GM18868 (cell line): ENCODE data around the gene MACROH2A1.
A peak's percentile ranks its signal among the peaks of the same experiment; 100 is the strongest.
"Not testable (repeated sequence)": the region's sequence is repeated elsewhere in the genome, so short reads cannot be mapped to it uniquely, and the experiment has no call there.

Source experiments
- ATAC-seq: cut with Tn5 transposase; IDR thresholded peaks from one replicate; pipeline ENCODE4 v1.9.1; 2021; ENCODE audit warnings: mild to moderate bottlenecking, moderate library complexity; ENCODE audit not compliant: unreplicated experiment

The MACROH2A1 gene

DNA sequence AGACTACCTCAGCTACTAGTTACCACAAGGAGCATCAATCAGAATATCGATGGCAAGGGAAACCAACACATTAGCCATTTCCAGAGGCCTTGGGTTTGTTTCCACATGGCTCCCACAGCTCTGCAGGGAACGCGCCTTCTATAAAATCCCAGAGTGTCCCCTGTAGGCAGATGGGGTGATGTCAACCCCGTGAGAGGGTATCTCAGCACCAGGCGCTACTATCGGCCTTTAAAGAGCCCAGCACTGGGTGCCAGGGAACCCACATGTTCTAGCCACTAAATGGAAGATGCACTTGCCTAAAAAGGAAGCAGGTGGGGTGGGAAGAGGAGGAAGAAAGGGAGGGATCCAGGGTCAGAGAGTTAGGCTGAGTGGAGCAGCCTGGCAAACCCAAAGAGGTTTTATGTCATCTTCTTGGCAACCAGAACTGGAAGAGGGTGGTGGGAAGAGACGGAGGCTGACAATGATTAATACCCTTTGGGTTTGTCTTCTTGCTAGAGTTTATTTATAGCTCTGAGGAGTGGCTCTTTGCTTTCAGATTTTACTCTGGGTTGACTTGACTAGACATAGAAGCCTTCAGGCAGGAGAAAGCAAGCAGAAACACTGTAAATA lies 19.9 kb downstream of the MACROH2A1 start:
- ATAC-seq, result no peak

DNA sequence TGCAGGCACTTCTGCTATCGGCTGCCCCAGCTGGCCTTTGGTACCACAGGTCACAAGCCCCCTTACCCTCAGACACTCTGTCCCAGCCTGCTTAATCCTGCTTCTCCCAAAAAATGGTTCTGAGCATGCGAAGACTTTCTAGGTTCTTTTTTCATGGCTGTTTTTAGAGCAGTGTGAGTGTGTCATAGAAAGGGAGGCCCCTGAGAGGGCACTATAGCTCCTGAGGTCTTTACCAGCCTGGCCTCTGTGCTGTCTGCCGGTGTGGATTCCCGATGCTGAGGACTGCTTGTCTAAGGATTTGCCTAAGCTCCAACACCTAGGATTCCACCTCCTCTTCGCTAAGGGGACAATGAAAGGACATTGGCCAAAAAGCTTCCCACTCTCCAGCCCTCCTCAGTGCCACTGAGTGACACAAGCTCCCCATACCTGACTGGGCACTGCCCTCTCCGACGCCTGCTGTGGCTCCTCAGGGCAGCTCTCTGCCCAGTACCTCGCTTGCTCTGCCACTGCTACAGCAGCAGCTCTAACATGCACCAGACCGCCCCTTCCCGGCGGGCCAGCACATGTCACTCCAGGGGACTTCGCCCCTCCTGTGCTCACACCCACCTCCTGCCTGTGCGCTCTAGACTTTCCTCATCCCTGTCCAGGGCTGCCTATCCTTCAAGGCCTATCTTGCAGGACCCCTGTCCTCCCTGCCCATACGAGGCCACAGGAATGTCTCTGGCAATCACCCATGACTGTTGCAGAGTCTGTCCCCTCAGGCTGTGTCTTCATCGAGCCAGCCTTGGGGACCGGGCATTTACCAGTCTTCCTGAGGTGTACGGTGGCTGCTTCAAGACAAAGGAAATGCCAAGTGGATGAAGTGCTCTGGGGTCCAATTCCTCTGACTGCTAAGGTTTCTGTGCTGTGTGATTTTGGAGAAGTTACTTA lies 21.0 kb downstream of the MACROH2A1 start:
- ATAC-seq, result no peak

DNA sequence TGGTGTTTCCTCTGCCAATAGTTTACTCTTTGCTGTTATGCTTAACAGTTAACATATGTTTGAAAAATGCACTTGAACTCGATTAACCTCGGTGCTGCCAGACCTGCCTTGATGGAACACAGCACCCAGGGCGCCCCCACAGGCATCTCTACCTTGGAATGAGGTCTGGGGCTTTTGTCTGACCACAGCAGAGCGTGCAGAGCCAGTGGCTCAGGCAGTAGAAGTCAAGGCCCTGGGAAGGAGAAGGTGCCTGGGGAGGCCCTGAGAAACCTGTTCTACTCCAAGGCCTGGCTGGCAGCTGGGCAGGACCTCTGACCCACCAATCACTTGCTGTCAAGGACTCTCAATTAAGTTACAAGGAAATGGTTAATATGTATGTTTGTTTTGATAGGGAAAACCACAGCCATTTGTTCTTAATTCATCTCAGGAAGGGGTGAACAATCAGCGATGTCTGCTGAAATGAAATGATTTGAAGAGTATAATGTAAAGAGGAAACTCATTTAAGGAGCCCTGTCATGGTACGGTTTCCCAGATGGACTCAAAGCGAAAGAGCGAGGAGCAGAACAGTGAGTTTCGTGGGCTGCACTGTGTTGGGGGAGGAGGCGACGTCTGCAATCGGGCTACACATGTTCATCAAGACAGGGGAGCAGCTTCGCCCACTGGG lies 21.9 kb downstream of the MACROH2A1 start:
- peak; percentile 95 for ATAC-seq

DNA sequence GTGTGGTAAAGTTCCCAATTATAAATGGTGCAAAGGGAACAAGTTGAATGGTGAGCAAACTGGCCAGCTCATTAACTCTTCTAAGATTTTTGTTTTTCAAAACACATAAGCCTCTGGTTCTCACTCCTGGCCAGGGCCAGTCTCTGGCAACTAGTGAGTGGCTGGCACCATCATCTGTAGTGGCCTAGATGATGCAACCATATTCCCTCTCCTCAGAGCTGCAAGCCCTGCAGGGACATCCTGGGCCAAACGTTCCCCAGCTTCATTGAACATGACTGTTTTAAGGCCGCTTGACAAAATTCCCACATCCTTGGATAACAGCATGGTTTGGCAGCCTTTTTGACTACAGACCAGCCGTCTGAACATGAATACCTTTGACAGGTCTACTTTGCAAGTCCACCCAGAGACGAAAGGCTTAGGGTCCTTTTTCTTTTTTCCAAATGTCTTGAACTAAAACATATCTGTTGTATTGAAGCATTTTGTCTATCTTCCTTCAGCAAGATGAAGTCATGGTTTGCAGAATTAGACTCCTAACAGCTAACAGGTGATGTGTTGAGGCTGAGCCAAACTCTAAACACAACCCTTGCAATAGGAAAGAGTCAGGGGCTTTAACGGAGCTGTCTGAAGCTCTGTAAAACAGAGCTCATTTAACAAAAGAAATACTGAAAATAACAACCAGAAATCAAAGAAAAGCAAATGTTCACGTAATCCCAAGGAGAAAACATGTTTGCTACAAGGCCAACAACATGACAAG lies 23.8 kb downstream of the MACROH2A1 start:
- ATAC-seq, result no peak

DNA sequence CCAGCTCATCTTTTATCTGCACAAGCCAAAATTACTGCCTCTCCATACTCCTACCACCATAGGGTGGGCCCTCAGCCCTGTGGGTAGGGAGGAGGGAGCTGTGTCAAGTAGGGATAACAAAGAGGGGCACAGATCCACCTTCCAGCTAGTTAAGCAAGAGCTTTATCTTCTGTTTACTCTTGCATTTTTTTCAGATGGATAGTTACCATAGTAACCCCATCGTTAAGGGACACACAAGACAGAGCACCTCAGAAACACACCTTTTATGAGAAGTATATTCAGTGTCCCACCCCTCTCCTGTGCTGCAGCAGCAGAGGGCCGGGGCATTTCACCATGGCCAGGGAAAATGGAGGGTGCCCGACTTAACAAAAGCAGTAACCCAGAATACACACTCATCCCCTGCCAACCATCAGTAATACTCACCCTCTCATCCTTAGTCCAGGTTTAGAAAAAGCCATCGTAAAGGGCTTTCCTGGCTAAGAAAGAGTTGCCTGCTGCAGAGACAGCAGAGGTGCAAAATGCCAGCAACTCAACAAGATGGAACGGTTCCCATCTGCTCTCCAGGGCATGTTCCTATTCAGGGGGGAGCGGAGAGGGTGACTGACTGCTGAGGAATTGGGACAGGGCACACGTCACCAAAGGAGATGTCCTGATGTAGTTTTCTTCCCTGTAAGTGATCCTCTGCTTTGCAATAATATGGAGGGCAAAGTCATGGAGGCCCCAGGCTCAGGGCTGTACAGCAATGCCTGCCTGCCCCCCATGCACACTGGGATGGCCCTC lies 25.1 kb downstream of the MACROH2A1 start:
- no peak for ATAC-seq

DNA sequence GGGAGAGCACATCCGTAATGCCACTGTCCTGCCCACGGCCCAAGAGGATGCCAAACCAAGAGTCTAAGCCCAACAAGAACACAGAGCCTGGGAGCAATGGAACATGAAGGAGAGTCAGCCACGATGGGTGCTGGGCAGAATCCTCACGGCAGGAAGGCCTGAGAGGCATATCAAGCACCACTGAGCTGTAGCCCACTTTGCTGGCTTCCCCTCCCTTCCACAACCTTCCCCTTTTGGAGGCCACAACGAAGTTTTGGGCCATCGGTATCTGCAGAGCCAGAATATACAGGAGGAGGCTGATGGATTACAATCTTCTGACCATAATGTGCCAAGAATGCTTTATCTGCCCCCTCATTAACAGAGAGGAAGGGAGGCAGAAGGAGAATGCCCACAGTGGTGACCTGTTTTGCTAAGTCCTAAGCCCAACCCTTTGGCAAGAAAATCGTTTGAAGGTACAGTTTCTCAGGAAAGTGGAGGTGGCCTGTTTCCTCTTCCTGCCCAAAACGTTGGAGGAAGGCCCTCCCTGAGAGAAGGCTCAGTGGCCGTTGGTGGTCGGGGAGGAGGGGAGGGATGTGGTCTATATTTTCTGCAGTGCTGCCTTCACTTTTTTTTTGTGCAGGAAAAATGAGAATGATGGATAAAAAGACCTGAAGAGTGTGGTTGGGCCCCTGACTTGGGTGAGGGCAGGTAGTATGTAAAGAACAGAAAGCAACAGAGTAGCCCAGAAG lies 26.2 kb downstream of the MACROH2A1 start:
- ATAC-seq, result no peak

DNA sequence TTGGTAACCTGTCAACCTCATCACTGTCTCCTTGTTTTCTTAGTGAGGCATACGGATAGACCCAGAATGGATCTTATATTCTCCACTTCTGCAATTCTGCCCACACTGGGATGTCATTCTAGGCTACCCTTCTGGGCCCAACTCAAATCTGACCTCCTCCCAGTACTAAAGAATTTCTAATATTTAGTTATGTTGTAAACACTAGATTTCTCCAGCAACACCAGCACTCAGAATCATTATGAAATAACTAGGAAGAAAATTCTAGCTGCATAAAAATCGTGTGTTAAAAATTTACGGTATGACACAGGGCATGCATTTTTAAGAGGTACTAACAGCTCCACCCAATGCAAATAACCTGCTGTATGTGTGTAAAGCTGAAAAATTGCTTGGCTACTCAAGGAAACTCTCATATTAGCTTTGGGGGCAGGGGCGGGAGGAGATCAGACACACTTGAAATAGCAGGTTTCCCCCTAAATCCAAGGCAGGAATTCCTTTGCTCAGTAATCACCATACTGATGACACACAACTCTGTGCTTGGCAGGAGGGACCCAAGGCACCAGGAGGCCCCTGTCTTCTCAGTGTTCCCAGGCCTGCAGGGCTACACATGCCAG lies 27.3 kb downstream of the MACROH2A1 start:
- no peak for ATAC-seq

DNA sequence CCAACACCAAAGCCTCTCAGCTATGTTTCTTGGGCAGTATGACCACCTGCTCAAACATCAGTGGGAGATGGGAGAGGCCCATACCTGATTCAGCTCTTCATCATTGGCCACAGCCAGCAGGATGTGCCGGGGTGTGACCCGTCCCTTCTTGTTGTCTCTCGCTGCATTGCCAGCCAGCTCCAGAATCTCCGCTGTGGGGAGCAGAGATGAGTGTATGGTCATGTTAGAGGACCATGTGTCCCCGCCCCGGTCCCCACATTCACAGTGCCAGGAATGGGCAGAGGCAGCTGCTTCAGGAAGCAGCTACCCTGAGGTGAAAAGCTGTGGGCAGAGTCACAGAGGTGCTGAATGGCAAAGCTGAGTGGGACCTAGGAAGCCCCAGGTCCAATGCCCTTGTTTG lies 29.1 kb downstream of the MACROH2A1 start:
- no peak for ATAC-seq

DNA sequence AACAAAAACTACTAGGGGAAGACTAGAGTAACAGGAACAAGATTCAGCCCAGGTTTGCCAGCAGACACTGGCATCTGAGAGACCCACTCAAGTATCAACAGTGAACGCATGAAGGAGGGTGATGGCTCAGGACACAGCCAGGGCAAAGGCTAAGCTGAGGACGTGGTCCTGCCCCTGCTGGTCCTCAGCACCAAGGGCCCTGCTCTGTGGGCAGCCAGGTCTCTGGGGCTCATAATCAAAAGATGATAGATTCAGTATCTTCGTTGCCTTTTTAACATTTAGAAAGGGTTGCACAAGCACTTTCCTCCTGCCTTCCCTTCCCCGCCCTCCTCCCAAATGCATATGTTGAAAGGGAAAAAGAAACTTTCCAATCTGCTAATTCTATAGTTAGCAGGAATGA lies 31.5 kb downstream of the MACROH2A1 start:
- ATAC-seq, result no peak

DNA sequence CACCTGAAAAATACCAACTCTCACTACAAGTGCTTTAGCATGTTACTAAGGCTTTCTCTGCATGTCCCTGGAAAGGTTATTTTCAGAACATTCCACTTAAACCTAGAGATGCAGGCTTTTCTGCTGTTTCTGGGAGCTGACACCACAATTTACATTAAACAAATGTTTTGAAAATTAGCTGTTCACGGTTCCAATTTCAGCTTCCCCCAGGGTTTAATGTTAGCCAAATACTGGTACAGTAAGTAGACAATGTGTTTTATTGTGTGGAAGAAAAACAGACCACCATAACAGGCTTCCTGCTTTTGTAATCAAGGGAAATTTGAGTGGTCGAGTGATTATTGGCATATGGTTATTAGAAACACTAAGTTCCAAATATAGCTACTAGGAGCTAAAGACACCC lies 32.0 kb downstream of the MACROH2A1 start:
- no peak for ATAC-seq

DNA sequence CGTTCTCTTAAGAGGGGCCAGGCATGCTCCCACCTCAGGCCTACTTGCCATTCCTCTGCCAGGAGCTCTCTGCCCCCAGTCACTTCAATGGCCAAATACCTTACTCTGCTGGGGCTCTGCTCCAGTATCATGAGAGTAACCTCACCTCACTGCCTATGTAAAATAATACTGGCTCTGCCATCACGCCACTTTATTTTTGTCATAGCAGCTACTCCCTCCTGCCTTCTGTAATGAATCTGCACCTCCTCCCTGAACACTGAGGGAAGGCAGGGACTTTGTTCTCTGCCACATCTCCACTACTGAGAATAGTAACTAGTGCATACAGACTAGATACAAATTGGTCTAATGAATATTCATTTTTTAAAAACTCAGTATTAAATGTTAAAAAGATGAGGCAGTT lies 33.8 kb downstream of the MACROH2A1 start:
- no peak for ATAC-seq

DNA sequence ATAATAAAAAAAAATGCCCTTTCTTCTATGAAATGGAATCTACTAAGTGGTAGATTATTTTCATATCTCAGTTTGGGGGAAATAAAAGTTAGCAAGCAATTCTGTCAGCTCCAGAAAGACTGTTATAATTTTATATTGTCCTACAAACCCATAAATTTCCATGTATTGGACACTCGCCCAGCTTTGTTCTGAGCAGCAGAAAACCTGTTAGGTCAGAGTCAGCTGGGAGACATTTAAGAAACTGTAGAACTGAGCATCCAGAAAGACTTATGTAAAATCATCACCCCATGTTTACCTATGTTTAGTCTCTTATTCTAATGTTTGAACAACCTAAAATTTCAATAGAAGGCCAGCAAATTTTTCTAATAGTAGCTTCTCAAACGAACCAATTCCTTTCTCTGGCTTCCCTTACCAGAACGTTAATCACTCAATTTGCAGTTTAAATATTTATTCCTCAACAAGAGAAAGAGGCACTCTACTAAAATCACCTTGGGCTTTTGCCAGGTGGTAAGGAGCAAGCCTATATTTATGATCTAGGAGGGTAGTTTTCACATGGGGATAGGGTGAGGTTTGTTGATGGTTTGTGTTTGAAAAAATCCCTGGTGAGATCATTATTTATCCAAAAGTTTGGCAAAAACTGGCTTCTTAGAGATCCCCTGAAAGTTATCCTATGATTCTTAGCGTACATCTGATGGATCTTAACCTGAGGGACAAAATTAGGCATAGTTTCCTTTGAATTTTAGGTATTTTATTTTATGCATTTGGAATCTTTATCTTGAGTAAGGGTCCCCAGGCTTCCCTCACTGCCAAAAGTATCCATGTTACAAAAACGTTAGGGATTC lies 34.4 kb downstream of the MACROH2A1 start:
- no peak for ATAC-seq

DNA sequence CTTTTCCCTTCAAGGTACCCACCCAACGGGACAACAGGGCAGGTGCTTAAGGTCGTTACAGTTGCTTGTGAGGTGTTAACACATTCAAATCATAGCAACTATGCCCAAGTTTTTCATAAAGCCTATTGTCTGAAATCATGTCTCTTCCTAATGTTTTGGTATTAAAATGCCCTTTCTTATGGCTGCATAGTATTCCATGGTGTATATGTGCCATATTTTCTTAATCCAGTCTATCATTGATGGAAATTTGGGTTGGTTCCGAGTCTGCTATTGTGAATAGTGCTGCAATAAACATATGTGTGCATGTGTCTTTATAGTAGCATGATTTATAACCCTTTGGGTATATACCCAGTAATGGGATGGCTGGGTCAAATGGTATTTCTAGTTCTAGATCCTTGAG lies 35.7 kb downstream of the MACROH2A1 start:
- not testable (repeated sequence) for ATAC-seq

DNA sequence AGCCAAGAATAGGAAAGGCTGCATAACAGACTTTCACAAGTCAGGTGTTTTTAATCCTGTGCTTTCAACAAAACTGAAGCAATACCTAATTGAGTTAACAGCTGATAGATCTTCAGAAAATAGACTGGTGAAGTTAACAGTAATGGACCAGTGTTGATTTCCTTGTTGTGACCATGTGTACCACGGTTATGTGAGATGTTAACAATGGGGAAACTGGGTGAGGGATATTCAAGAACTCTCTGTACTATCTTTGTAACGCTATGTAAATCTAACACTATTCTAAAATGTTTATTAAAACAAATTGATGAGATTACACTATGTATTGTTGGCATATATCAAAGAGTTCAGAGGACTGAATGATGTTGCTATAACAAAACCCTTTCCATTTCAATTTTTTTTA lies 36.9 kb downstream of the MACROH2A1 start:
- no peak for ATAC-seq

DNA sequence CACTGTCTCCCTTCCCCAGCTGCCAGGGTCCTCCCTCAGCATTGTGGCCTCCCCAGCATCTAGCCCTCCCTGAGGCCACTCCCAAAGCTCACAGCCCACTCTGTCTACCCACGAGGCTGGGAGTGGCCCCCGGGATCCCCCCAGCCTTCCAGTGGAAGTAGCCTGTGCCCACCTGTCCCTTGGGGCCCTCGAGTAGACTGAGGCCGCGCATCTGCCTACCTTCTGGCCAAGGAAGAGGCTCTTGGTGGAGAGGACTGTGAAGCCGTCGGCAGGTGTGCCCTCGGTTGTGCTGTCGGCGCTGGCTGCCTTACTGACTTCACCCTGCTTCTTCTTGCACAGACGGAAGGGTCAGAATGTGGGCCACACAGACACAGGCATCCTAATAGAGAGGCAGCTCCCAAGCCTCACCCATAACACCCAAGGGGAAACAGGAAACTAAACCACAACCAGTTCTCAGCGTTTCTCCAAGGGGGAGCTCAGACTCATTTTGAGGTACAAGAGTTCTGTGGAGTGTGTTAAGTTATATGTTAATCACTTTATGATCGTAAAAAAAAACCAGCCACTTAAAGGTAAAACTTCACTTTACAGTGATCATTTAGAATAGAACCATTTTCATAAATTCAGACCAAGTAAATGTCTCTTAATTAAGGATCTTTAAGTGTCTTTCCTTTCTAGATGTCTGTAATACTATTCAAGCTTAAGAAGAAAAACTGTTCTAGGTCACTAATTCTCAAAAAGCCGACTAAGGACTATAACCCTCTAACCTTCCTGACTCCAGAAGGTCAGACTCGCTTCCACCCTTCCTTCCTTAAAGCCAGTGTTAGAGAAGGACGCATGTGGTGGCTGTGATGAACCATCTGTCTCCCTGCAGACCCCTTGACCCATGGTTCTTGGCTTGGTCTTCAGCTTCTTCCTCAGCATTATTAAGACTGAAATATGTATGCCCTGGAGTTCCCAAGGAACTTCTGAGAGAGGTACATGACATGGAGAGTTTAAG lies 38.5 kb downstream of the MACROH2A1 start:
- no peak for ATAC-seq

DNA sequence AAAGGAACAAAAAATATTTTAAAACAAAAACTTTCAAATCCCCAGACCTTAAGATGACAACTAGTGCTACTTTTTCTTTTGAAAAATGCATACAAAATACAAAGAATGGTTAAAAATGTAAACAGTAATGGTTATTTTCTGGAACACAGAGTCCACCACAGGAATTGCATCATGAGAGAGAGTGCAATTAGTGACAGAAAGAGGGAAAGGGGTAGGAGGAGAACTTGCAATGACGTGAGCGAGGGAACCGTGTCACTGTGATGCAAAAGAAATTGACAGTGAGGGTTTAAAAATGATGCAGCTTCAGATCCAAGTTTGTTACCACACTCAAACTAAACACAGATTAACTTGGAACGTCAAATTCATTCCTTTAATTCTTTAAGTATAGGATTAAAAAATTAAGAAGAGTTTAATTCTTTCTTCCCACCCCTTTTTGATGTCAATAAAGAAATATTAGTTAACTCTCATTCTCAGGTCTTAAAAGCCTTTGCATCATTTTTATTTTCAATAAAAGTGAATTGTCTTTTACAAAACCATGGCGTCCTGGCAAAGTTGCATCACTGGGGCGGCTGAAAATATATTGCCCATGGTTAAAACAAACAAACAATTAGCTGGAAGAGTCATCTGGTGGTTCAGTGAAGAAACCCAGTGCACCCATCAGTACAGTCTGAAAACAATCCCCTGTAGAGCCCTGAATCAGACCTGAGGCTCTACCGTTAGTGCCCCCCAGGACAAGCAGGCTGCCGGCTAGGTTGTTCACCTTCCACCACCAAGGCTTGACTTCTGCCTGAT lies 39.5 kb downstream of the MACROH2A1 start:
- ATAC-seq, result no peak
